ENCODE measurements around the gene CPNE5.

DNA sequence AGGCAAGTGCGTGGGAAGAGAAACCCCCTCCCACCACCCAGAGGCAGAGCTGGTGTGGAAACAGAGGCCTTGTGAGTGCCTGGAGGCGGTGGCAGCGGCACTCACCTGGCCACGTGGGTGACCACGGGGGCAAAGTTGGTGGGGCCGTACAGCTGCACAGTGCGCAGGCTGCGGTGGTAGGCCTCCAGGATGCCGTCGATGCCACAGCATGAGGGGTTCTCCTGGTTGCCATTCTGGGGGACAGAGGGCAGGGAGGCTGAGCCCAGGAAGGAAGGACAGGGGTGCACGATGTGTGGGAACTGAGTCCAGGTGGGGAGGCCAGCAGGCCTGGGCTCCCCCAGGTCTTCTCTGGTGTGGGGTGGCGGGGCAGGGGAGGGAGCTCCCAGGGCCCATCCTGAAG lies 94.0 kb downstream of the CPNE5 start:
- TF ChIP-seq, protein P1, sequence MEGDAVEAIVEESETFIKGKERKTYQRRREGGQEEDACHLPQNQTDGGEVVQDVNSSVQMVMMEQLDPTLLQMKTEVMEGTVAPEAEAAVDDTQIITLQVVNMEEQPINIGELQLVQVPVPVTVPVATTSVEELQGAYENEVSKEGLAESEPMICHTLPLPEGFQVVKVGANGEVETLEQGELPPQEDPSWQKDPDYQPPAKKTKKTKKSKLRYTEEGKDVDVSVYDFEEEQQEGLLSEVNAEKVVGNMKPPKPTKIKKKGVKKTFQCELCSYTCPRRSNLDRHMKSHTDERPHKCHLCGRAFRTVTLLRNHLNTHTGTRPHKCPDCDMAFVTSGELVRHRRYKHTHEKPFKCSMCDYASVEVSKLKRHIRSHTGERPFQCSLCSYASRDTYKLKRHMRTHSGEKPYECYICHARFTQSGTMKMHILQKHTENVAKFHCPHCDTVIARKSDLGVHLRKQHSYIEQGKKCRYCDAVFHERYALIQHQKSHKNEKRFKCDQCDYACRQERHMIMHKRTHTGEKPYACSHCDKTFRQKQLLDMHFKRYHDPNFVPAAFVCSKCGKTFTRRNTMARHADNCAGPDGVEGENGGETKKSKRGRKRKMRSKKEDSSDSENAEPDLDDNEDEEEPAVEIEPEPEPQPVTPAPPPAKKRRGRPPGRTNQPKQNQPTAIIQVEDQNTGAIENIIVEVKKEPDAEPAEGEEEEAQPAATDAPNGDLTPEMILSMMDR (IDR thresholded peaks at IDR 0.05): no peak
- no peak for TF ChIP-seq POLR2A (IDR thresholded peaks at IDR 0.05)

All from adrenal gland (tissue), 5 donors.